HG03159 (cell line): ENCODE measurements around the gene CD74.

Experiments
- ATAC-seq: cut with Tn5 transposase; IDR thresholded peaks from one replicate; pipeline ENCODE4 v1.9.1; 2021; ENCODE audit warnings: mild to moderate bottlenecking, moderate library complexity; ENCODE audit not compliant: unreplicated experiment

CD74 gene

DNA sequence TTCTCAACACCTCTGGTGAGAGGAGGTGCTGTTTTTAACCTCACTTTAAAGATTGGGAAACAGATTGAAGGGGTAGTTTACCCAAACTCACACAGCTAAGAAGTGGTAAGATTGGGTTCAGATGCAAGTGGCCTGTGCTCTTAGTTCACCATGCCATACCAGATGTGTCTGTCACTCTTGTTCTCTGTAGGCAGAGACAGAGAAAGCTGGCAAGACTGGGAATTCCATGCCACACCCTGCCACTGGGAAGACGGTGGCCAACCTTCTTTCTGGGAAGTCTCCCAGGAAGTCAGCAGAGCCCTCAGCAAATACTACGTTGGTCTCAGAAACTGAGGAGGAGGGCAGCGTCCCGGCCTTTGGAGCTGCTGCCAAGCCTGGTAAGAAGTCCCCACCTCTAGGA lies 44.2 kb downstream of the CD74 start:
- no peak for ATAC-seq

DNA sequence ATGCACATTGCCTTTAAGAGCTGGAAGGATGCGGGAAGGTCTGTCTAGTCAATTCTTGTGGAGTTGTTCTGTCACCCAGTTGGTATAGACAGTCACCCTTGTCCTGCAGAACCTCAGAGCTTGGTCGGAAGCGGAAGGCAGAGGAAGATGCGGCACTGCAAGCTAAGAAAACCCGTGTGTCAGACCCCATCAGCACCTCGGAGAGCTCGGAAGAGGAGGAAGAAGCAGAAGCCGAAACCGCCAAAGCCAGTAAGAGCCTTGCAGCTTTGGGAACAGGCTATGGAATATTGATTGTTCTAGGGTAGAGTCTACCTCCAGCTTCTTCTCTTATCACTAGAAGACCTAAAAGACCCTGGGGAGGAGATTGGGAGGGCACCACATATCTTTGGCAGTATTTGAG lies 48.7 kb downstream of the CD74 start:
- ATAC-seq, result no peak

DNA sequence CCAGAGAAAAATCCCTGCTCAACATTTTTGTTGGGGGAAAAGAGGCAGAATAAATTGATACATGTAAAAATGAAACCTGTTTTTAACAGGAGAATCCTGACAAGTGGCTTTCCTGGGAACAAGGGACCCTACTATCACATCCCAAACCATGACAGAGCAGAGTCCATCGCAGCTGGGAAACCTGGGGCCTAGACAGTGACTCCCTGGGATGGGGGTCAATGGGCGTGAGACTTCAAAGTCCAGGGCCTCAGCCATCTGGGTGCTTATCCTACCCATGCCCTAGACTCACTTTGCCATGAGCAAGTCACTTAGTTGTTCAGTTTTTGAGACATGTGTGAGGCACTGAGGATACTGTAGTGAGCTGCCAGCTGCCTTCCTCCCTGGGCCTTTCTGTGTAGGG lies 49.5 kb downstream of the CD74 start:
- ATAC-seq, result no peak

DNA sequence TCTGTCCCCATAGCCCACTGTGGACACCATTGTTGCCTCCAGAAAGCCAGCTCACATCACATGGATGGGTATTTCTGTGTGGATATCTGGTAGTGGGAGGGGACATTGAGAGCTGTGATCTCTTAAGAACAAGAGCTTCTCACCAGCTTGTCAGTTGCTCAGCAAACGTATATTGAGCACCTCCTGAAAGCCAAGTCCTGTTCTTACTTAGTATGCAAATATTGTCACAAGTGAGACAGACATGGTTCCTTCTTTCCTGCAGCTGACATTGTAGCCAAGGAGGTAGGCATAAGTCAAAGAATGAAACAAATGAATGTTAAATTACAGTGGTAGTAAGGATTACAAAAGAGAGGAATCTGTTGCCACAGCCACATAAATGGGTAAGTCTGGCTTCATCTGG lies 51.4 kb downstream of the CD74 start:
- no peak for ATAC-seq

DNA sequence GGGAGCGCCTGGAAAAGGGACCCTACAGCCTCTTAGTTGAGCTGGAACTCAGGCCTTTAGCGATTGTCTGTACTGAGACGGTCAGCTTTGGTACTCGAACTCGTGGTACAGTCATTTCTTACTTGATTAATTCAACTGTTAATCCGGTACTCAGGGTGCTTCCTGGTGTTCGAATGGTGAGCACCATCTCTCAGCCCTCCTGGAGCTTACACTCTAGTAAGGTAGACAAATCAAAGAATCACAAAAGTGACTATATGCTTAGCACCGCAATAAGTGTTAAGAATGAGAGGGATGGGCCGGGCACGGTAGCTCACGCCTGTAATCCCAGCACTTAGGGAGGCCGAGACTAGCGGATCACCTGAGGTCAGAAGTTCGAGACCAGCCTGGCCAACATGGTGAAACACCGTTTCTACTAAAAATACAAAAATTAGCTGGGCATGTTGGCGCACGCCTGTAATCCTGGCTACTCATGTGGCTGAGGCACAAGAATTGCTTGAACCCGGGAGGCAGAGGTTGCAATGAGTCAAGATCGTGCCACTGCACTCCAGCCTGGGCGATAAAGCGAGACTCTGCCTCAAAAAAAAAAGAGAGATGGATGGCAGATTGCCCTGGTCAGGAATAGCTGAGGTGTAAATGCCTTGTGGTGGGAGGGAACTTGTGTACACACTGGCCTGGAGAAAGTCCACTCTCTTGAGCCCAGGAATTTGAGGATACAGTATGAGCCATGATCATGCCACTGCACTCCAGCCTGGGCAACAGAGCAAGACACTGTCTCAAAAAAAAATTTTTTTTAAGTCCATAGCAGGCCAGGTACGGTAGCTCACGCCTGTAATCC lies 54.2 kb downstream of the CD74 start:
- no peak for ATAC-seq

DNA sequence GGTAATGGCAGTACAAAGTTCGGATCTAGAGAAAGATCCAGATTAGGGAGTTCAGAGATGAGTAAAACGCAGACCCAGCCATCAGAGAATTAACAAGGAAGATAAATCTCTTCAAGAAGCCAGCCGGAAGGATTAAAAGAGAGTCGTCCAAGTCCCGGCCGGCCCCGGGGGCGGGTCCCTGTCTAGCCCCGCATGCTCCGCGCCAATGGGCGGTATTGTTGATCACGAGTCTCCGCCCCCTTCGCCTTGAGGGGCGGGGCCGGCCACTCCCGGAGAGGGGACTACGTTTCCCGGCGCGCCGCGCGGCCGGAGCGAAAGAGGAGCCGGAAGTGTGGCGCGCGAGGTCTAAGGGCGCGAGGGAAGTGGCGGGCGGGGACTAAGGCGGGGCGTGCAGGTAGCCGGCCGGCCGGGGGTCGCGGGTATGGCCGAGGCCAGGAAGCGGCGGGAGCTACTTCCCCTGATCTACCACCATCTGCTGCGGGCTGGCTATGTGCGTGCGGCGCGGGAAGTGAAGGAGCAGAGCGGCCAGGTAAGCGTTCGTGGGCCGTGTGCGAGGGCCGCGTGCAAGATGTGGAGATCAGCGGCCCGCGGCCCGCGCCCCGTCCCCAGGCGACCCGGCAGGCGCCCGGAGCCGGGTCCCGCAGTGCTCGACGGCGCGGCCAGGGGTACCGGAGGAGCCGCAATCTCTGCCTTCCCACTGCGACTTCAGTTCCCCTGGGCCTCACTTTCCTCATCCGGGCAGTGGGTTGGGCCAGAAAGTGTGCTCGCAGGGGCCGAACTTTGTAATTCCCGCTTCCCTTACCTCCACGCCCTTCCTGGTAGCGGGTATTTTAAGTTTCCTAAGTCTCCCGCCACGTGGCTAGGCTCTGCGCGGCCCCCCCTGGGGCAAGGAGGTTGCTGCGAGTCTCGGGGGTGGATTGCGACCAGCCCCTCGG lies 55.1 kb downstream of the CD74 start, which contains the start of gene TCOF1:
TSS of gene TCOF1 (plus strand) at position 372 of the 935 bp plus-strand sequence. CDS start at position 422, 50 bp downstream.
- ATAC-seq, result peak; percentile 93

DNA sequence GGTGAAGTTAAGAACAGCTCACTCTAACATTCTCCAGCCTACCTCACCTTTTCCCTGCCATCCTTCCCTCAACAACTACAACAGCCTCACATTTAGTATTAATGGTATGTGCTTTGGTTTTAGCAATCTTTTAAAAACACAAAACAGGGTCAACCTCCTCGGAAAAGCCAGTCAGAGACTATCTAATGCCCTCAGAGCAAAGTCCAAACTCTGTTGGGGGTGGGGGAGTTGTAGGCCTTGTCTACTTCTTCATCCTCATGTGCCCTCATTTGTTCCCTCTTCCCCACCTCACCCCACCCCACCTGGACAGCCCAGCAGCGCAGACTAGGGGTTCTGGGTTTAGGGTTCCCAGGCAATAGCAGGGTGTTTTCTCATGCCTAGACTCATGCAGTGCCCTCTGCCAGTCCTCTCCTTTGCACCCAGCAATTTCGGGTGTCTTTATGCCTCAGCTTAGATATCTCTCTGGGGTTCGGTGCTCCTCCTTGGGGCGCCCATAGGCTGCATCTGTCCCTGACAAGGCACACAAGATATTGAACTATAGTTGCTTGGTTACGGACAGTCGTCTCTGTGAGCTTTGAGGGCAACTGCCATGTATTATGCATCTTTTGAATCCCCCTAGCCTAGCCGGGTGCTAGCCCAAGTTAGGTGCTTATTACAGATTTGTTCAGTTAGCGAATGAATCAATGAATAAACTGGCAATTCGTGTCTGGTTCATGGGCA lies 56.0 kb downstream of the CD74 start:
- ATAC-seq, result no peak

DNA sequence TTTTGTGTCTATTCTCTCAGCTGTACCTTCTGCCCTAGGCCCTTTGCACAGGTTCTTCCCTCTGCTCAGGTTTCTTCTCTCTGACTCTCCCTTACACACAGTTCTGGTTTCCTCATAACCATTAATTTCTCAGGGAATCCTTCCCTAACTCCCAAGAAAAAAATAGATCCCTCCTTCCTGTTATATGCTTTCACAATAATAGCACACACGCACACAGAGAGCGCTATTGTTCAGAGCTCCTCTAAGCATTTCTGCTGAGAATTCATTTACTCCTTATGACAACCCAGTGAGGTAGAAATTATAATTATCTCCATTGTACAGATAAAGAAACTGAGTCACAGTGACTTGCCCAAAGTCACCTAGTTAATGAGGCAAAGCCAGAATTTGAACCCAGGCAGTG lies 56.9 kb downstream of the CD74 start:
- no peak for ATAC-seq

DNA sequence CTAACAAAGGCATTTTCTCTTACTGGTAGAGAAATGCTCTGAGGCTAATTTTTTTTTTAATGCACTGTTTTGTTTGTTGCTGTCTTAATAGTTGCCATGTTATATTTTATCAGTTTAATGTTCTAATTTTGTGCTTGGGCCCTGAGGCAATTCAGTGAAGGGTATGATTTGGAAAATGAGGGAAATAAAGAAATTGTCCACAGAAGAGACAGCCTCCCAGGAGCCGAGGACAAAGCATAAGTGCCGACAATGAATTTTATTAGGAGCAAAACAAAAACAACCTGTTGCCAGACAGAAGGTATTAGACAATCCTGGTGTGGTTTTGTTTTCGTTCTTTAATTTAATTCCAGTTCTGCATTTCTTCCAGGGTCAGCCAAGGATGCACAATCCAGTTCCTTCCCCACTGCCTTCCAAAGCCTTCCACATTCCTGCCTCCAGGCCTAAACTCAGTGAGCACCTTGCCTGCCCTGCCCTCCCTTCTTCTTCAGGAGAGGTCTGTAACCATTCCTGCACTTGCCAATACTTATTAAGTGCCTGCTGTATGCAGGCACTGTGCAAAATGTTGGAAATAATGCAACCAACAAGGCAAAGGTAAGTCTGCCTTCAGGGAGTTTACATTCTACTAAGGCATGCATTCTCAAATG lies 59.6 kb downstream of the CD74 start:
- ATAC-seq, result no peak

DNA sequence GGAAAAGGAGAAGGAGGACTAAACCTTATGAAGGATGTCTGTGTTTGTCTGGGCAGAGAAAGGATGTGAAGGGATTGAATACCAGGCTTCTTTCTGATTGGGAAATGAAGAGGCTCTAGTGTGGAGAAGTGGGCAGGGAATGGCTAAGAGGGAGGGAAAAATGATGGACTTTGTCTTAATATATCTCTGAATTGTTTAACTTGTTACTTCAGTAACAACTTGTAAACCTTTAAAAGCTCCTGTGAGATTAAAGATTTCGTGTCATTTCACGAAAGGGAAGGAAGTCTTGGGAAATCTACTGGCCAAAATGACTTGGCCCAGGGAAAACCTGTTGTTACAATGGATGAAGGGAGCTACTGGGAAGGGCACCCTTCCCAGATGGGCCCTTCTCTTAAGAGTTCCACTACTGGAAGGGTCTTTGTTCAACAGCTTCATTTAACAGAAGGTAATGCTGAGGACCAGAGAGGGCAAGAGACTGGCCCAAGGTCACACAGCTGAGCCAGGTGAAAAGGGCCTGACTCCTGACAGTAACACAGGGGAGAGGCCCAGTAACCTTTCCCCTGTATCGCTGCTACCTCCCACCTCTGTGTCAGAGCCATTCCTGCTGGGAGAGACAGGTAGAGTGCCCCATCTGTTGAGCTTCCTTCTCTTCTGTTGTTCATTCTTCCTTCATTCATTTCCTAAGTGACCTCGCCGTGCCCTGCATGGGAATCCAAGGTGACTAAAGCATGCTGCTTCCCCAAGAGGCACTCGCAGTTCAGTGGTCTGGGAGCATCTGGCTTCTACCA lies 60.3 kb downstream of the CD74 start:
- no peak for ATAC-seq
